HepG2 (cell line): Measurements from ENCODE around the gene ECE2.

Source experiments
- ARHGAP35 ChIP-seq: sonication (generic); formaldehyde crosslinking; IDR thresholded peaks from 2 replicates; pipeline ENCODE4 v1.9.0; 2022; ENCODE audit warnings: mild to moderate bottlenecking, inconsistent platforms, moderate library complexity, missing genetic modification reagents, borderline replicate concordance
- HCFC1 ChIP-seq: fragments of 150-350 bp; IDR thresholded peaks from 2 replicates; pipeline ENCODE4 v1.6.1; 2014; ENCODE audit warnings: low read depth, low read length
- MAX ChIP-seq: IDR thresholded peaks from 2 replicates; pipeline ENCODE4 v1.6.1; 2012; ENCODE audit warnings: inconsistent platforms
- PHF8 ChIP-seq: sonication (generic); formaldehyde crosslinking; IDR thresholded peaks from 2 replicates; pipeline ENCODE4 v1.5.0; 2020; ENCODE audit warnings: missing genetic modification reagents
- POLR2AphosphoS5 ChIP-seq: IDR thresholded peaks from 2 replicates; pipeline ENCODE4 v1.6.1; 2012; ENCODE audit warnings: low read depth, low read length

- TF ChIP-seq POLR2AphosphoS5: no peak
- TF ChIP-seq ARHGAP35: no peak
- no peak for TF ChIP-seq HCFC1
- no peak for TF ChIP-seq MAX
- no peak for TF ChIP-seq PHF8
These were observed 45.8 kb downstream of the ECE2 start for GRCh38 chr3:184321666-184322065.
